ENCODE data around the gene MIOS. TPM values are rescaled to one million over a fixed set of nuclear protein-coding genes. Genes with fewer than 3 reads are reported as not detected.

The MIOS gene
- total RNA-seq, result 10 to 100 TPM; 41.7 to 45.7 TPM

- DNase-seq, result peak; percentile 89
- H3K27ac Mint-ChIP-seq, result peak within 1 kb of the TSS; percentile 90
- peak; percentile 90 for ATAC-seq
- POLR2A ChIA-PET, result interaction anchor here (2.0 kb wide), 1 partner anchor 74 kb away, joined by 6 read pairs; the partner anchor contains the start of gene UMAD1
- H3K4me1 Mint-ChIP-seq, result peaks cover 29% of the 10 kb centered on the region
- H3K27me3 Mint-ChIP-seq, result no peaks in the 10 kb centered on the region
- peaks cover 28% of the 10 kb centered on the region for H3K36me3 Mint-ChIP-seq (ENCODE audit: low read depth)
- H3K4me3 Mint-ChIP-seq, result peak within 1 kb of the TSS; percentile 83
- intact Hi-C loops (cut with DNase I, micrococcal nuclease), result loop anchor here (1.0 to 10.0 kb wide), 9 partner anchors 73 to 932 kb away; partner anchors contain the start of genes C1GALT1 (in 2 of the 2), GLCCI1 (in 2 of the 2), UMAD1 (in 2 of the 2) and ZNF316 (in 1 of the 2)
- CTCF ChIA-PET, result interaction anchor here (0.6 kb wide), 2 partner anchors 129 to 976 kb away, joined by 3 read pairs; no protein-coding TSS in a partner anchor
- no peaks in the 10 kb centered on the region for H3K9me3 Mint-ChIP-seq (ENCODE audit: low read depth)
Measured at GRCh38 chr7:7566651-7567611, at the start of gene MIOS. Gene MIOS, plus strand, starts transcription at chr7:7566884. Its CDS starts 5,592 bp downstream, at chr7:7572476.

DNA sequence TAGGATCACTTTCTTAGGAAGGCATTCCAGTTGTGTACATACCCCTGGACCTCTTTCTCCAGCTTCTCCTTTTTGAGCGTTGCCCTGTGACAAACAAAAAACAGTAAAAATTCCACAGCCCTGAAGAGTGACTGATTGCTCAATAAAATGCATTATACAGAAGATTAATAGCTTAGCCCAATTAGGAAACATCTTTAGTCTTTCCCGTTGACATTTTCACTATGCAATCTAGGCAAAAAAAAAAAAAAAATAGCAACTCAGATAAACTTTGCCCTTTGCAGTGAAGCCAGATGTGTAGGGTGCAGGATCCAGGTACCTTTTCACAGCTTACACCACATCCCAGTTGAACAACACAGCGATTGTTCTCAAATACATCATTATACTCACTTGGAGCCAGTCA is 48.9 kb upstream of the MIOS start:
- ATAC-seq (no peak), DNase-seq (no peak)
- no peaks in the 10 kb centered on the region for H3K9me3 Mint-ChIP-seq (ENCODE audit: low read depth)
- intact Hi-C loops (cut with DNase I, micrococcal nuclease), result no loop called here
- no peak overlapping the region for H3K27ac Mint-ChIP-seq
- POLR2A ChIA-PET, result no interaction called here
- H3K4me3 Mint-ChIP-seq, result no peak overlapping the region
- H3K4me1 Mint-ChIP-seq, result no peaks in the 10 kb centered on the region
- CTCF ChIA-PET, result no interaction called here
- peaks cover 3% of the 10 kb centered on the region for H3K27me3 Mint-ChIP-seq
- no peaks in the 10 kb centered on the region for H3K36me3 Mint-ChIP-seq (ENCODE audit: low read depth)

GRCh38 chr7:7519056-7519455 is 47.6 kb upstream of the MIOS start:
- Mint-ChIP-seq H3K9me3 (ENCODE audit: low read depth) (no peaks in the 10 kb centered on the region), H3K4me1 (no peaks in the 10 kb centered on the region), H3K36me3 (ENCODE audit: low read depth) (no peaks in the 10 kb centered on the region), H3K27me3 (peaks cover 3% of the 10 kb centered on the region), H3K4me3 (no peak overlapping the region), H3K27ac (no peak overlapping the region)
- CTCF ChIA-PET, result no interaction called here
- POLR2A ChIA-PET, result no interaction called here
- no peak for ATAC-seq
- intact Hi-C loops (cut with DNase I, micrococcal nuclease), result no loop called here
- no peak for DNase-seq

DNA sequence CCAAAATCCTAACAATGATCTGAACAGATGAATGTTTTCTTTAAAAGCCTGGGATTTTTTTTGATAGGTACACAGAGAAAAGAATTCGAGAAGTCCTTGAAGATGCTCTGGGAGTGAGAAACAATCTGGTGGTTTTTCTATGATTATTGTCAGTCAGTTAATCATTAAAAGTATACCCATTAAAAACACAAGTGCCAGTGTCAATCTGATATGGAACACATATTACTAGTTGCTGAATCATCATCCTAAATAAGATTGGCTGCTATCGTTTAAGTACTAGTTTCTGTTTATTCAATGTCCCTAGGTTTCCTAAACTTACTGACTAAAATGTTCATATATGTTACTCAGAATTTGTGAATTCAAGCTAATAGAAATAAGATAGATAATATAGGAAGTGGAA is 47.2 kb upstream of the MIOS start:
- no peaks in the 10 kb centered on the region for H3K36me3 Mint-ChIP-seq (ENCODE audit: low read depth)
- POLR2A ChIA-PET, result no interaction called here
- DNase-seq, result no peak
- no peak overlapping the region for H3K27ac Mint-ChIP-seq
- peaks cover 3% of the 10 kb centered on the region for H3K27me3 Mint-ChIP-seq
- H3K9me3 Mint-ChIP-seq (ENCODE audit: low read depth), result no peaks in the 10 kb centered on the region
- no peaks in the 10 kb centered on the region for H3K4me1 Mint-ChIP-seq
- no peak overlapping the region for H3K4me3 Mint-ChIP-seq
- ATAC-seq, result no peak
- intact Hi-C loops (cut with DNase I, micrococcal nuclease), result no loop called here
- CTCF ChIA-PET, result interaction anchor here (1.1 kb wide), 1 partner anchor 16 kb away, joined by 6 read pairs; no protein-coding TSS in a partner anchor

GRCh38 chr7:7521259-7521658 is 45.4 kb upstream of the MIOS start:
- no peaks in the 10 kb centered on the region for H3K9me3 Mint-ChIP-seq (ENCODE audit: low read depth)
- peak; percentile 8 for DNase-seq
- no peaks in the 10 kb centered on the region for H3K27me3 Mint-ChIP-seq
- no peaks in the 10 kb centered on the region for H3K4me1 Mint-ChIP-seq
- H3K4me3 Mint-ChIP-seq, result no peak overlapping the region
- no peak overlapping the region for H3K27ac Mint-ChIP-seq
- intact Hi-C loops (cut with DNase I, micrococcal nuclease), result no loop called here
- ChIA-PET POLR2A (interaction anchor here (0.6 kb wide), 1 partner anchor 591 kb away, joined by 3 read pairs; no protein-coding TSS in a partner anchor), CTCF (interaction anchor here (1.1 kb wide), 1 partner anchor 16 kb away, joined by 3 read pairs; no protein-coding TSS in a partner anchor)
- no peak for ATAC-seq
- no peaks in the 10 kb centered on the region for H3K36me3 Mint-ChIP-seq (ENCODE audit: low read depth)

DNA sequence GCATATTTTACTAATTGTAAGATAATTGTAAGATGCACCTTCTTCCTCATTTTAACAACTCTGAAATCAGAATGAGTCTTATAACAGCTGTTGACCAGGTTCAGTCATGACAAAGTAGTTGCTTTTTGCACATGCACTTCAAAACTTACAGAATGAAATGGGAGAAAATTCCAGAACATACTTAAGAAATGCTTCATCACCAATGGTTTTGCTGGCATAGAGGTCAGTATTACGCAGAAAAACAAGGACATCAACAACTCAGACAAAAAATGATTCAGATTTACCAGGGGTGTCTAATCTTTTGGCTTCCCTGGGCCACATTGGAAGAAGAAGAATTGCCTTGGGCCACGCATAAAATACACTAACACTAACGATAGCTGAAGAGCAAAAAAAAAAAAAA is 44.3 kb upstream of the MIOS start:
- H3K27me3 Mint-ChIP-seq, result peaks cover 2% of the 10 kb centered on the region
- ATAC-seq (no peak), DNase-seq (no peak)
- no peaks in the 10 kb centered on the region for H3K9me3 Mint-ChIP-seq (ENCODE audit: low read depth)
- ChIA-PET POLR2A (no interaction called here), CTCF (no interaction called here)
- no peak overlapping the region for H3K4me3 Mint-ChIP-seq
- no peak overlapping the region for H3K27ac Mint-ChIP-seq
- no peaks in the 10 kb centered on the region for H3K36me3 Mint-ChIP-seq (ENCODE audit: low read depth)
- H3K4me1 Mint-ChIP-seq, result no peaks in the 10 kb centered on the region
- intact Hi-C loops (cut with DNase I, micrococcal nuclease), result no loop called here

GRCh38 chr7:7524121-7524520 is 42.6 kb upstream of the MIOS start:
- ChIA-PET POLR2A (no interaction called here), CTCF (no interaction called here)
- H3K4me1 Mint-ChIP-seq, result no peaks in the 10 kb centered on the region
- H3K27ac Mint-ChIP-seq, result no peak overlapping the region
- intact Hi-C loops (cut with DNase I, micrococcal nuclease), result no loop called here
- no peak for ATAC-seq
- H3K9me3 Mint-ChIP-seq (ENCODE audit: low read depth), result no peaks in the 10 kb centered on the region
- peaks cover 2% of the 10 kb centered on the region for H3K27me3 Mint-ChIP-seq
- no peak overlapping the region for H3K4me3 Mint-ChIP-seq
- no peak for DNase-seq
- H3K36me3 Mint-ChIP-seq (ENCODE audit: low read depth), result no peaks in the 10 kb centered on the region

- CTCF ChIA-PET, result interaction anchor here (1.0 kb wide), 1 partner anchor 16 kb away, joined by 5 read pairs; no protein-coding TSS in a partner anchor
- Mint-ChIP-seq H3K36me3 (ENCODE audit: low read depth) (no peaks in the 10 kb centered on the region), H3K9me3 (ENCODE audit: low read depth) (no peaks in the 10 kb centered on the region), H3K4me3 (no peak overlapping the region), H3K27me3 (peaks cover 2% of the 10 kb centered on the region), H3K27ac (no peak overlapping the region), H3K4me1 (no peaks in the 10 kb centered on the region)
- intact Hi-C loops (cut with DNase I, micrococcal nuclease), result no loop called here
- POLR2A ChIA-PET, result no interaction called here
- DNase-seq, result no peak
- ATAC-seq, result no peak
Measured at GRCh38 chr7:7526006-7526405, 40.7 kb upstream of the MIOS start.

DNA sequence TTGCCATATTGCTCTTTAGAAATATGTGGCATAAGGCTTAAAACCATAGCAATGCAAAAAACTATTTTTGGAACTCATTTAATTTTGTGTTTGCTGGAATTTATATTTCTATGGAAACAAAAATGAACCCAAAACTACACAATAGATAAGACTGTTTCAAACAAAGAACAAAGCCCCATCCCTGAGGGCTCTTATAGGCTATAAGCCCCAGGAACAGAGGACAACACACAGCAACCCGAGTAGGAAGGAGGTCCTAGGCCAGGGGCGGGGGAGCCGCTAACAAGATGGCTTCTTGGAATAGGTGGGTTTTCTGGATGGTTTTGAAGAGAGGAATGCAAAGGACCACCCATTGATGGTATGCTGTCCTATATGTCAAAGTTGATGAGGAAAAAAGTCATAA is 39.6 kb upstream of the MIOS start:
- DNase-seq (no peak), ATAC-seq (no peak)
- Mint-ChIP-seq H3K4me3 (no peak overlapping the region), H3K4me1 (no peaks in the 10 kb centered on the region), H3K36me3 (ENCODE audit: low read depth) (no peaks in the 10 kb centered on the region), H3K27me3 (peaks cover 2% of the 10 kb centered on the region), H3K9me3 (ENCODE audit: low read depth) (no peaks in the 10 kb centered on the region), H3K27ac (peak overlapping the region; percentile 2)
- CTCF ChIA-PET, result no interaction called here
- POLR2A ChIA-PET, result no interaction called here
- intact Hi-C loops (cut with DNase I, micrococcal nuclease), result no loop called here

GRCh38 chr7:7529328-7529727 is 37.4 kb upstream of the MIOS start:
- no peak for ATAC-seq

GRCh38 chr7:7533831-7534430 is 32.8 kb upstream of the MIOS start:
- POLR2A ChIA-PET, result no interaction called here

More at GRCh38 chr7:7529328-7529727, 37.4 kb upstream of the MIOS start:
- intact Hi-C loops (cut with DNase I, micrococcal nuclease), result no loop called here
- Mint-ChIP-seq H3K36me3 (ENCODE audit: low read depth) (no peaks in the 10 kb centered on the region), H3K4me1 (no peaks in the 10 kb centered on the region), H3K4me3 (no peak overlapping the region), H3K27ac (no peak overlapping the region), H3K27me3 (peaks cover 2% of the 10 kb centered on the region), H3K9me3 (ENCODE audit: low read depth) (no peaks in the 10 kb centered on the region)
- ChIA-PET CTCF (interaction anchor here (0.7 to 1.0 kb wide), 2 partner anchors 152 to 203 kb away, joined by 3 read pairs; no protein-coding TSS in a partner anchor), POLR2A (no interaction called here)
- no peak for DNase-seq

More at GRCh38 chr7:7533831-7534430, 32.8 kb upstream of the MIOS start:
- Mint-ChIP-seq H3K9me3 (ENCODE audit: low read depth) (no peaks in the 10 kb centered on the region), H3K4me1 (no peaks in the 10 kb centered on the region), H3K27me3 (peaks cover 1% of the 10 kb centered on the region), H3K27ac (no peak overlapping the region), H3K4me3 (no peak overlapping the region), H3K36me3 (ENCODE audit: low read depth) (no peaks in the 10 kb centered on the region)
- CTCF ChIA-PET, result interaction anchor here (0.6 to 0.7 kb wide), 2 partner anchors 281 to 588 kb away, joined by 3 read pairs; no protein-coding TSS in a partner anchor
- intact Hi-C loops (cut with DNase I, micrococcal nuclease), result no loop called here
- DNase-seq, result no peak
- ATAC-seq, result no peak

All from activated CD4-positive, alpha-beta T cell treated with anti-CD3 and anti-CD28 coated beads for 36 hours (primary cell).